NB4 (cell line): ENCODE results near the gene RPAIN.

Experiments used
- DNase-seq: peaks from one replicate; pipeline ENCODE4 v3.0.0; 2010; ENCODE audit warnings: low read depth
- H3K4me3 ChIP-seq: one replicate; pipeline ENCODE4 v1.5.1; 2011; ENCODE audit warnings: mild to moderate bottlenecking, low read depth, low read length, moderate library complexity
- CTCF ChIP-seq: IDR thresholded peaks from one replicate; pipeline ENCODE4 v1.5.1; 2012; ENCODE audit warnings: low read depth, low read length
- MAX ChIP-seq: IDR thresholded peaks from 2 replicates; pipeline ENCODE4 v1.6.1; 2011; ENCODE audit warnings: low read depth, low read length
- MYC ChIP-seq: IDR thresholded peaks from 2 replicates; pipeline ENCODE4 v1.6.1; 2011; ENCODE audit warnings: low read depth, low read length
- POLR2A ChIP-seq: IDR thresholded peaks from 2 replicates; pipeline ENCODE4 v1.6.1; 2011; ENCODE audit warnings: mild to moderate bottlenecking; ENCODE audit not compliant: insufficient read length; ENCODE audit errors: extremely low read depth

The RPAIN gene

GRCh38 chr17:5443728-5444127, 23.7 kb downstream of the RPAIN start:
- H3K4me3 ChIP-seq = no peak overlapping the region
- TF ChIP-seq POLR2A (no peak), CTCF (no peak), MYC (no peak)
- no peak for DNase-seq

- DNase-seq = no peak
- TF ChIP-seq MAX (no peak), POLR2A (no peak), CTCF (no peak), MYC (no peak)
Measured at GRCh38 chr17:5444209-5444608, 24.2 kb downstream of the RPAIN start.

GRCh38 chr17:5446786-5447185, 26.8 kb downstream of the RPAIN start:
- no peak for DNase-seq
- TF ChIP-seq MYC (no peak), POLR2A (no peak), MAX (no peak), CTCF (no peak)
- H3K4me3 ChIP-seq = no peak overlapping the region

More at GRCh38 chr17:5444209-5444608, 24.2 kb downstream of the RPAIN start:
- H3K4me3 ChIP-seq = no peak overlapping the region

GRCh38 chr17:5464717-5465507, 44.9 kb downstream of the RPAIN start:
- no peak for DNase-seq
- no peak for TF ChIP-seq MAX
- no peak for TF ChIP-seq POLR2A
- TF ChIP-seq MYC = no peak
- TF ChIP-seq CTCF = no peak
- H3K4me3 ChIP-seq = no peak overlapping the region

- no peak for TF ChIP-seq POLR2A
- TF ChIP-seq MYC = no peak
- no peak for TF ChIP-seq CTCF
- no peak for TF ChIP-seq MAX
- DNase-seq = no peak
- peak overlapping the region; percentile 93 for H3K4me3 ChIP-seq
Measured at GRCh38 chr17:5466295-5466694, 46.3 kb downstream of the RPAIN start.

GRCh38 chr17:5467416-5467815, 47.4 kb downstream of the RPAIN start:
- H3K4me3 ChIP-seq = peak overlapping the region; percentile 93
- DNase-seq = no peak
- TF ChIP-seq CTCF (no peak), POLR2A (no peak), MAX (no peak), MYC (no peak)
